ENCODE results near the gene CTSW.
"Not testable (repeated sequence)": the region's sequence is repeated elsewhere in the genome, so short reads cannot be mapped to it uniquely, and the experiment has no call there.

CTSW gene

DNA sequence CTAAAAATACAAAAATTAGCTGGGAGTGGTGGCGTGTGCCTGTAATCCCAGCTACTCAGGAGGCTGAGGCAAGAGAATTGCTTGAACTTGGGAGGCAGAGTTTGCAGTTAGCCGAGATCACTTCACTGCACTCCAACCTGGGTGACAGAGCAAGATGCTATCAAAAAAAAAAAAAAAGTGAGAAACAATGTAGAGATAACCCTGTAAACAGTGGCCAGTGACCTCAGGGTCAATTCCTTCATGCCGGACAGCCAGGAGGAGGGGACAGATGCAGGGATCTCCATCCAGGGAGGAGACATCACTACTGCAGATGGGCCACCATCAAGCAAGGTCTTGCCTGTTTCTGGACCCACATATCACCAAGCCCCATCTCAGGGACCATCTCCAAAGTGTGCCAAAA is 31.9 kb upstream of the CTSW start (continued):
- TF ChIP-seq ZFHX2 (tag by site-specific recombination; conservative IDR thresholded peaks at IDR 0.05) (no peak), ZNF157 (tag by site-specific recombination; IDR thresholded peaks at IDR 0.05) (no peak), ZNF677 (tag by site-specific recombination; IDR thresholded peaks at IDR 0.05) (no peak), ZNF174 (tag by site-specific recombination; IDR thresholded peaks at IDR 0.05) (no peak)

DNA sequence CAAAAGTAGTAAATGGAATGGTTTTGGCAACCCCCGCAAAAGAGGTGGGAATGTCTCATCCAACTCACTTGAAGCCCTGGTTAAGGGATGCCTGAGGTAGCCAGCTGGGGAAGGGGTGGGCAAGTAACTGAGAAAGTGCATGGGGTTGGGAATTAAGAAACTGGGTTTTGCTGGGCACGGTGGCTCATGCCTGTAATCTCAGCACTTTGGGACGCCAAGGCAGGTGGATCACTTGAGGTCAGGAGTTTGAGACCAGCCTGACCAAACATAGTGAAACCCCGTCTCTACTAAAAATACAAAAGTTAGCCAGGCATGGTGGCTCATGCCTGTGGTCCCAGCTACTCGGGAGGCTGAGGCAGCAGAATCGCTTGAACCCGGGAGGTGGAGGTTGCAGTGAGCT is 30.9 kb upstream of the CTSW start:
- not testable (repeated sequence) for H3K9me3 ChIP-seq (ENCODE audit: control insufficient read depth, insufficient read depth, low read depth, low read length); H3K4me1 ChIP-seq (ENCODE audit: control insufficient read depth, insufficient read depth, low read length); H3K27ac ChIP-seq (ENCODE audit: extremely low read depth, low read depth, low read length); H3K4me3 ChIP-seq (ENCODE audit: low read depth, low read length)
- H3K36me3 ChIP-seq (ENCODE audit: control insufficient read depth in 2 of 2, insufficient read depth in 1 of 2, low read length in 2 of 2), result peaks cover 0 to 25% of the 10 kb centered on the region in 2 experiments; a peak in 1 of 3 replicates
- POLR2A ChIA-PET, result interaction anchor here (0.7 to 4.3 kb wide), 4 partner anchors 10 to 305 kb away, joined by 3 to 33 read pairs (median 9); partner anchors contain the start of genes CFL1 and MUS81
- CTCF ChIA-PET, result interaction anchor here (0.7 to 4.5 kb wide), 3 partner anchors 11 to 265 kb away, joined by 3 to 22 read pairs (median 9); partner anchors contain the start of gene MUS81

DNA sequence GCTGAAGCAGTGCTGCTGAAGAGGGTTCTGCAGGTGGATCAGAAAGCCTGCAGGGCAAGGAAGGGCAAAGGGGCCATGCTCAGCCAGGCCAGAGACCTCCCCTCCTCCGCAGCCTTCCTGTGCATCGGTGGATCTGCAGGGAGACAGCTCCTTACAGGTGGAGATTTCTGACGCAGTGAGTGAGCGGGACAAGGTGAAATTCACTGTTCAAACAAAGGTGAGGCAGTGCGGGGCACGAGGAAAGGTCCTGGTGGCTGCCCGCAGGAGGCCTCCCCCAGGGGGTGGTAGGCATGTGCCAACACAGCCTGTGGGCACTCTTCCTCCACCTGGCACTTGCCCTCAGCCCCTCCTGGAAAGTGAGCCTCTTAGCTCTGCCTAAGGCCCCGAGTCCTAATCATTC is 30.3 kb upstream of the CTSW start:
- Histone ChIP-seq H3K27ac (ENCODE audit: extremely low read depth, low read depth, low read length) (no peak overlapping the region), H3K4me1 (ENCODE audit: control insufficient read depth, insufficient read depth, low read length) (no peaks in the 10 kb centered on the region), H3K4me3 (ENCODE audit: low read depth, low read length) (no peak overlapping the region), H3K36me3 (ENCODE audit: control insufficient read depth in 2 of 2, insufficient read depth in 1 of 2, low read length in 2 of 2) (peaks cover 0 to 32% of the 10 kb centered on the region in 2 experiments; a peak in 1 of 3 replicates), H3K9me3 (ENCODE audit: control insufficient read depth, insufficient read depth, low read depth, low read length) (no peaks in the 10 kb centered on the region)
- POLR2A ChIA-PET, result interaction anchor here (1.0 to 4.3 kb wide), 5 partner anchors 9 to 22 kb away, joined by 3 to 33 read pairs (median 3); partner anchors contain the start of genes CFL1, MUS81 and SNX32
- CTCF ChIA-PET, result interaction anchor here (2.3 to 4.5 kb wide), 2 partner anchors 11 to 36 kb away, joined by 9 to 22 read pairs; partner anchors contain the start of gene MUS81
- TF ChIP-seq ZNF701 (tag by site-specific recombination; IDR thresholded peaks at IDR 0.05), result no peak
- no peak for TF ChIP-seq ZFP69B (tag by site-specific recombination; IDR thresholded peaks at IDR 0.05)
- no peak for TF ChIP-seq ZNF571 (tag by site-specific recombination; IDR thresholded peaks at IDR 0.05)

DNA sequence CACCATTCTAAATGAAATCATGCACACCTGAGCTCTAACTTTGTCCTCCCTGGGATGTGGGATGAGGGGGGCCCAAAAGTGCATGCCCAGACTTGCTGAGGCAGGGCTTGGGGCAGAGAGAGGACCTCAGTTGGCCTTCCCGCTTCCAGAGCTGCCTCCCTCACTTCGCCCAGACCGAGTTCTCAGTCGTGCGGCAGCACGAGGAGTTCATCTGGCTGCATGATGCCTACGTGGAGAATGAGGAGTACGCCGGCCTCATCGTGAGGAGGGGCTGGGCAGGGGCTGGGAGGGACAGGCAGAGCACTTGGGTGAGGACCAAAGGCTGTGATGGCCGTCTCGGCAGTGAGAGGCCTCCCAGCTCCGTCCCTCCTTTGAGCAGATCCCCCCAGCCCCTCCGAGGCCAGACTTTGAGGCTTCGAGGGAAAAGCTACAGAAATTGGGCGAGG is 29.8 kb upstream of the CTSW start:
- ChIA-PET CTCF (interaction anchor here (0.8 to 4.5 kb wide), 4 partner anchors 10 to 35 kb away, joined by 3 to 22 read pairs (median 6); partner anchors contain the start of genes MUS81 and SNX32), POLR2A (interaction anchor here (1.0 to 4.3 kb wide), 5 partner anchors 8 to 23 kb away, joined by 3 to 33 read pairs (median 3); partner anchors contain the start of genes CFL1, MUS81 and SNX32)
- Histone ChIP-seq H3K36me3 (ENCODE audit: control insufficient read depth in 2 of 2, insufficient read depth in 1 of 2, low read length in 2 of 2) (peaks cover 0 to 36% of the 10 kb centered on the region in 2 experiments; a peak in 1 of 3 replicates), H3K4me3 (ENCODE audit: low read depth, low read length) (no peak overlapping the region), H3K9me3 (ENCODE audit: control insufficient read depth, insufficient read depth, low read depth, low read length) (no peaks in the 10 kb centered on the region), H3K27ac (ENCODE audit: extremely low read depth, low read depth, low read length) (no peak overlapping the region), H3K4me1 (ENCODE audit: control insufficient read depth, insufficient read depth, low read length) (no peaks in the 10 kb centered on the region)
- no peak for TF ChIP-seq YY1 (tag by site-specific recombination; IDR thresholded peaks at IDR 0.05)
- TF ChIP-seq, protein P1, sequence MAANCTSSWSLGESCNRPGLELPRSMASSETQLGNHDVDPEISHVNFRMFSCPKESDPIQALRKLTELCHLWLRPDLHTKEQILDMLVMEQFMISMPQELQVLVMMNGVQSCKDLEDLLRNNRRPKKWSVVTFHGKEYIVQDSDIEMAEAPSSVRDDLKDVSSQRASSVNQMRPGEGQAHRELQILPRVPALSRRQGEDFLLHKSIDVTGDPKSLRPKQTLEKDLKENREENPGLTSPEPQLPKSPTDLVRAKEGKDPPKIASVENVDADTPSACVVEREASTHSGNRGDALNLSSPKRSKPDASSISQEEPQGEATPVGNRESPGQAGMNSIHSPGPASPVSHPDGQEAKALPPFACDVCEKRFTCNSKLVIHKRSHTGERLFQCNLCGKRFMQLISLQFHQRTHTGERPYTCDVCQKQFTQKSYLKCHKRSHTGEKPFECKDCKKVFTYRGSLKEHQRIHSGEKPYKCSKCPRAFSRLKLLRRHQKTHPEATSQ (tag by site-specific recombination; IDR thresholded peaks at IDR 0.05), result no peak

DNA sequence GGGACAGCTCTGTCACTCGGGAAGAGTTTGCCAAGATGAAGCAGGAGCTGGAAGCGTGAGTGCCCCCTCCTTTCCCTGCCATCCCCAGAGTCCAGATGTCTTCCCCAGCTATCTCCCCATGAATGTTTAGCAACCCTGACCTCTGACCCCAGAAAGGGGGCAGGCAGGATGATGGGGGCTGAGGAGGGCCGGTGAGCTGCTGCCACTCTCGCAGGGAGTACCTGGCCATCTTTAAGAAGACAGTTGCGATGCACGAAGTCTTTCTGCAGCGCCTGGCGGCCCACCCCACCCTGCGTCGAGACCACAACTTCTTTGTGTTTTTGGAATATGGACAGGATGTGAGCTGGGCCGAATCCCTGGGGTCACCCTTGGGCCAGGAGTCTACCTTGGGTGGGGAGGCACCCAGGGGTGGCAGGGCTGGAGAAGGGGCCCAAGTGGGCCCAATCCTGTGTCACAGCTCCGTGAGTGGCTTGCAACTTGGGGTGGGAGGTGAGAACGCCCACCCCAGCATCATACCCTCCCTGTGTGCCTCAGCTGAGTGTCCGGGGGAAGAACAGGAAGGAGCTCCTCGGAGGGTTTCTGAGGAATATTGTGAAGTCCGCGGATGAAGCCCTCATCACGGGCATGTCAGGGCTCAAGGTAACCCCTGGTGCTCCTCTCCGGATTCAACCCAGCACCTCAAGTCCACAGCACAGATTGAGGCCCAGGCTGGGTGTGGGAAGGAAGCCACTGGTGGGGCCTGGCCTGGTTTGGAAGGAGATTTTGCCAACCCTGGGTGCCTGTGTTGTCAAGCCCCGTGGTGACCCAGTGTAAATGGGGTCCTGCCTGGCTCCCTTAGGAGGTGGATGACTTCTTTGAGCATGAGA is 29.2 kb upstream of the CTSW start:
- peaks cover 0 to 43% of the 10 kb centered on the region in 2 experiments; a peak in 1 of 3 replicates for H3K36me3 ChIP-seq (ENCODE audit: control insufficient read depth in 2 of 2, insufficient read depth in 1 of 2, low read length in 2 of 2)
- no peaks in the 10 kb centered on the region for H3K4me1 ChIP-seq (ENCODE audit: control insufficient read depth, insufficient read depth, low read length)
- ChIA-PET CTCF (interaction anchor here (0.6 to 4.5 kb wide), 13 partner anchors 8 to 196 kb away, joined by 3 to 22 read pairs (median 4); partner anchors contain the start of genes MUS81 and SNX32), POLR2A (interaction anchor here (0.5 to 4.3 kb wide), 8 partner anchors 8 to 439 kb away, joined by 3 to 33 read pairs (median 4); partner anchors contain the start of genes CFL1, MUS81, SNX32 and YIF1A)
- H3K4me3 ChIP-seq (ENCODE audit: low read depth, low read length), result no peak overlapping the region
- H3K27ac ChIP-seq (ENCODE audit: extremely low read depth, low read depth, low read length), result no peak overlapping the region
- H3K9me3 ChIP-seq (ENCODE audit: control insufficient read depth, insufficient read depth, low read depth, low read length), result no peaks in the 10 kb centered on the region
- TF ChIP-seq, protein P2, sequence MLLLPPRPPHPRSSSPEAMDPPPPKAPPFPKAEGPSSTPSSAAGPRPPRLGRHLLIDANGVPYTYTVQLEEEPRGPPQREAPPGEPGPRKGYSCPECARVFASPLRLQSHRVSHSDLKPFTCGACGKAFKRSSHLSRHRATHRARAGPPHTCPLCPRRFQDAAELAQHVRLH (tag by site-specific recombination; IDR thresholded peaks at IDR 0.05), result no peak
- TF ChIP-seq, protein P3, sequence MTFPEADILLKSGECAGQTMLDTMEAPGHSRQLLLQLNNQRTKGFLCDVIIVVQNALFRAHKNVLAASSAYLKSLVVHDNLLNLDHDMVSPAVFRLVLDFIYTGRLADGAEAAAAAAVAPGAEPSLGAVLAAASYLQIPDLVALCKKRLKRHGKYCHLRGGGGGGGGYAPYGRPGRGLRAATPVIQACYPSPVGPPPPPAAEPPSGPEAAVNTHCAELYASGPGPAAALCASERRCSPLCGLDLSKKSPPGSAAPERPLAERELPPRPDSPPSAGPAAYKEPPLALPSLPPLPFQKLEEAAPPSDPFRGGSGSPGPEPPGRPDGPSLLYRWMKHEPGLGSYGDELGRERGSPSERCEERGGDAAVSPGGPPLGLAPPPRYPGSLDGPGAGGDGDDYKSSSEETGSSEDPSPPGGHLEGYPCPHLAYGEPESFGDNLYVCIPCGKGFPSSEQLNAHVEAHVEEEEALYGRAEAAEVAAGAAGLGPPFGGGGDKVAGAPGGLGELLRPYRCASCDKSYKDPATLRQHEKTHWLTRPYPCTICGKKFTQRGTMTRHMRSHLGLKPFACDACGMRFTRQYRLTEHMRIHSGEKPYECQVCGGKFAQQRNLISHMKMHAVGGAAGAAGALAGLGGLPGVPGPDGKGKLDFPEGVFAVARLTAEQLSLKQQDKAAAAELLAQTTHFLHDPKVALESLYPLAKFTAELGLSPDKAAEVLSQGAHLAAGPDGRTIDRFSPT (tag by site-specific recombination; IDR thresholded peaks at IDR 0.05), result no peak
- TF ChIP-seq, protein P4, sequence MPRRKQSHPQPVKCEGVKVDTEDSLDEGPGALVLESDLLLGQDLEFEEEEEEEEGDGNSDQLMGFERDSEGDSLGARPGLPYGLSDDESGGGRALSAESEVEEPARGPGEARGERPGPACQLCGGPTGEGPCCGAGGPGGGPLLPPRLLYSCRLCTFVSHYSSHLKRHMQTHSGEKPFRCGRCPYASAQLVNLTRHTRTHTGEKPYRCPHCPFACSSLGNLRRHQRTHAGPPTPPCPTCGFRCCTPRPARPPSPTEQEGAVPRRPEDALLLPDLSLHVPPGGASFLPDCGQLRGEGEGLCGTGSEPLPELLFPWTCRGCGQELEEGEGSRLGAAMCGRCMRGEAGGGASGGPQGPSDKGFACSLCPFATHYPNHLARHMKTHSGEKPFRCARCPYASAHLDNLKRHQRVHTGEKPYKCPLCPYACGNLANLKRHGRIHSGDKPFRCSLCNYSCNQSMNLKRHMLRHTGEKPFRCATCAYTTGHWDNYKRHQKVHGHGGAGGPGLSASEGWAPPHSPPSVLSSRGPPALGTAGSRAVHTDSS (tag by site-specific recombination; IDR thresholded peaks at IDR 0.05), result no peak
- TF ChIP-seq ZNF571 (tag by site-specific recombination; IDR thresholded peaks at IDR 0.05), result no peak
- no peak for TF ChIP-seq KLF1 (tag by site-specific recombination; IDR thresholded peaks at IDR 0.05)
- TF ChIP-seq ZBTB8A (tag by site-specific recombination; IDR thresholded peaks at IDR 0.05), result no peak
- TF ChIP-seq ZNF311 (tag by site-specific recombination; IDR thresholded peaks at IDR 0.05; ENCODE audit: borderline replicate concordance), result no peak
- no peak for TF ChIP-seq ZNF600 (tag by site-specific recombination; IDR thresholded peaks at IDR 0.05)
- TF ChIP-seq ZNF146 (tag by site-specific recombination; IDR thresholded peaks at IDR 0.05), result no peak
- TF ChIP-seq ZNF792 (tag by site-specific recombination; IDR thresholded peaks at IDR 0.05), result no peak

Data from HEK293 (cell line).